Measurements from ENCODE around the gene POU6F2.

Gene POU6F2

GRCh38 chr7:39084349-39084748, 106.6 kb downstream of the POU6F2 start:
- TF ChIP-seq CTCF (IDR thresholded peaks at IDR 0.05; ENCODE audit: poor library complexity, severe bottlenecking): no peak
- Histone ChIP-seq H3K27me3 (ENCODE audit: insufficient read depth, poor library complexity, severe bottlenecking) (peaks cover 4% of the 10 kb centered on the region), H3K9me3 (ENCODE audit: severe bottlenecking) (no peaks in the 10 kb centered on the region), H3K27ac (ENCODE audit: poor library complexity, severe bottlenecking) (no peak overlapping the region), H3K4me1 (ENCODE audit: insufficient read depth, poor library complexity, severe bottlenecking) (no peaks in the 10 kb centered on the region), H3K36me3 (ENCODE audit: low read depth) (no peaks in the 10 kb centered on the region), H3K4me3 (ENCODE audit: severe bottlenecking) (no peak overlapping the region)
- ATAC-seq (ENCODE audit: low read depth) (no peak), DNase-seq (ENCODE audit: low spot score) (no peak)

GRCh38 chr7:39085189-39085588, 107.5 kb downstream of the POU6F2 start:
- H3K4me3 ChIP-seq (ENCODE audit: severe bottlenecking): no peak overlapping the region

GRCh38 chr7:39085590-39086049, 107.9 kb downstream of the POU6F2 start:
- peaks cover 4% of the 10 kb centered on the region for H3K27me3 ChIP-seq (ENCODE audit: insufficient read depth, poor library complexity, severe bottlenecking)
- no peak for ATAC-seq (ENCODE audit: low read depth)
- no peaks in the 10 kb centered on the region for H3K9me3 ChIP-seq (ENCODE audit: severe bottlenecking)
- H3K4me3 ChIP-seq (ENCODE audit: severe bottlenecking): no peak overlapping the region
- H3K27ac ChIP-seq (ENCODE audit: poor library complexity, severe bottlenecking): no peak overlapping the region
- DNase-seq (ENCODE audit: low spot score): no peak
- no peaks in the 10 kb centered on the region for H3K36me3 ChIP-seq (ENCODE audit: low read depth)
- TF ChIP-seq CTCF (IDR thresholded peaks at IDR 0.05; ENCODE audit: poor library complexity, severe bottlenecking): no peak
- no peaks in the 10 kb centered on the region for H3K4me1 ChIP-seq (ENCODE audit: insufficient read depth, poor library complexity, severe bottlenecking)

More at GRCh38 chr7:39085189-39085588, 107.5 kb downstream of the POU6F2 start:
- Histone ChIP-seq H3K9me3 (ENCODE audit: severe bottlenecking) (no peaks in the 10 kb centered on the region), H3K36me3 (ENCODE audit: low read depth) (no peaks in the 10 kb centered on the region), H3K27me3 (ENCODE audit: insufficient read depth, poor library complexity, severe bottlenecking) (peaks cover 4% of the 10 kb centered on the region), H3K4me1 (ENCODE audit: insufficient read depth, poor library complexity, severe bottlenecking) (no peaks in the 10 kb centered on the region), H3K27ac (ENCODE audit: poor library complexity, severe bottlenecking) (no peak overlapping the region)
- ATAC-seq (ENCODE audit: low read depth) (no peak), DNase-seq (ENCODE audit: low spot score) (no peak)
- no peak for TF ChIP-seq CTCF (IDR thresholded peaks at IDR 0.05; ENCODE audit: poor library complexity, severe bottlenecking)

- no peaks in the 10 kb centered on the region for H3K9me3 ChIP-seq (ENCODE audit: severe bottlenecking)
- ATAC-seq (ENCODE audit: low read depth): no peak
- no peak overlapping the region for H3K4me3 ChIP-seq (ENCODE audit: severe bottlenecking)
- TF ChIP-seq CTCF (IDR thresholded peaks at IDR 0.05; ENCODE audit: poor library complexity, severe bottlenecking): no peak
- DNase-seq (ENCODE audit: low spot score): no peak
- no peak overlapping the region for H3K27ac ChIP-seq (ENCODE audit: poor library complexity, severe bottlenecking)
- H3K36me3 ChIP-seq (ENCODE audit: low read depth): no peaks in the 10 kb centered on the region
- H3K4me1 ChIP-seq (ENCODE audit: insufficient read depth, poor library complexity, severe bottlenecking): no peaks in the 10 kb centered on the region
- H3K27me3 ChIP-seq (ENCODE audit: insufficient read depth, poor library complexity, severe bottlenecking): peaks cover 4% of the 10 kb centered on the region
Measured at GRCh38 chr7:39086638-39087360, 109.1 kb downstream of the POU6F2 start.

Data from RWPE2 (cell line).